ENCODE data around the gene CYSLTR2.

DNA sequence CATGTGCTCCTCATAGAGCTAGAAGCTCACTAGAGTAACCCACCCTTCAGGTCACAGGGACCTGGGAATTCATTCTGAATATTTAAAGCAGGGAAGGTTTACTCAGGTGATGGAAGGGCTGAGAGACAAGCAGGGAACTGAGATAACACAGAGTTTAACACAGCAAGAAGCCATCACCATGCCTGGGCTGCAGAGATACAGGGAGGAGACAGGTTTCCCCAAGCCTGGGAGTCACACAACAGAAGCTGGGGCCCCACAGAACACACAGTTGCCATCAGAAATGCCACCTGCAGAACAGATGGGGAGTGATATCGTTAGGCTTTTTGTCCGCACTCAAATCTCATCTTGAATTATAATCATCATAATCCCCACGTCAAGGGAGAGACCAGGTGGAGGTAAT lies 7.9 kb upstream of the CYSLTR2 start:
- no peak for TF ChIP-seq EZH2phosphoT487 (IDR thresholded peaks at IDR 0.05; ENCODE audit: borderline replicate concordance, low read length)
- TF ChIP-seq CTCF (conservative IDR thresholded peaks at IDR 0.05; ENCODE audit: low read depth, low read length): no peak

Data from PC-3 (cell line).